Upper lobe of left lung (tissue), 4 donors: ENCODE measurements around the gene DNAH17.

Experiments used
- CTCF ChIP-seq, 6 experiments: fragments of 450-650 bp in 4 of 6; fragments of 200-600 bp in 2 of 6; sonication (generic) in 2 of 6; IDR thresholded peaks; one replicate each; pipeline ENCODE4 v1.5.1; 2016 to 2019; ENCODE audit warnings: antibody characterized with exemption in 6 of 6
- EP300 ChIP-seq, 4 donors: sonication (generic); formaldehyde crosslinking; IDR thresholded peaks; one replicate each; pipeline ENCODE4 v1.5.1; 2017; ENCODE audit warnings: antibody characterized with exemption in 4 of 4, control low read depth in 2 of 4

GRCh38 chr17:78621720-78622490 is 44.7 kb upstream of the DNAH17 start:
- TF ChIP-seq CTCF (IDR thresholded peaks at IDR 0.05) (no peak), EP300 (IDR thresholded peaks at IDR 0.05) (no peak)
